CD4-positive, alpha-beta T cell treated with Interleukin-21 for 1 hour (primary cell): ENCODE measurements around the gene ZNF22.
A peak's percentile ranks its signal among the peaks of the same experiment; 100 is the strongest.

Experiments
- DNase-seq: peaks from one replicate; pipeline ENCODE4 v3.0.0-alpha.2; 2020

The ZNF22 gene

DNA sequence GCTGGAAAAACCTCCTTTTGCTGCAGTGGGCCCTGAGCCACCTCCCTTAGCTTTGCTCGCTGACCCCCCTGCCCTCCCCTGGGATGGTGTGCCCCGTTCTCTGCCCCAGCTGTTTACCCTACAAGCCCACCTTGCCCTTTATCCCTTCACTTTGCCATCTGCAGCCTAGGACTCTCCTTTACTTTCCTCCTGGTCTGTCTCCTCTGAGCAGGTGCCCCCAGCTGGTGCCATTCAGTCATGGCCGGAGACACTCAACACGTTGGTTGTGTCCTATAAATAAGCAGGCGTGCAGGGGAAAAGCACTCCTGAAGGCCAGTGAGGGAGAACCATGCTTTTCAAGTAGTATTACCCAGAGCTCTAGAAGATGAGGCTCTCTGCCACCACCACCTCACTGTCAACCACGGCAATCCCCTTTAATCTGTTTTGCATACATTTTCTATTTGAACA is 35.0 kb upstream of the ZNF22 start:
- no peak for DNase-seq

DNA sequence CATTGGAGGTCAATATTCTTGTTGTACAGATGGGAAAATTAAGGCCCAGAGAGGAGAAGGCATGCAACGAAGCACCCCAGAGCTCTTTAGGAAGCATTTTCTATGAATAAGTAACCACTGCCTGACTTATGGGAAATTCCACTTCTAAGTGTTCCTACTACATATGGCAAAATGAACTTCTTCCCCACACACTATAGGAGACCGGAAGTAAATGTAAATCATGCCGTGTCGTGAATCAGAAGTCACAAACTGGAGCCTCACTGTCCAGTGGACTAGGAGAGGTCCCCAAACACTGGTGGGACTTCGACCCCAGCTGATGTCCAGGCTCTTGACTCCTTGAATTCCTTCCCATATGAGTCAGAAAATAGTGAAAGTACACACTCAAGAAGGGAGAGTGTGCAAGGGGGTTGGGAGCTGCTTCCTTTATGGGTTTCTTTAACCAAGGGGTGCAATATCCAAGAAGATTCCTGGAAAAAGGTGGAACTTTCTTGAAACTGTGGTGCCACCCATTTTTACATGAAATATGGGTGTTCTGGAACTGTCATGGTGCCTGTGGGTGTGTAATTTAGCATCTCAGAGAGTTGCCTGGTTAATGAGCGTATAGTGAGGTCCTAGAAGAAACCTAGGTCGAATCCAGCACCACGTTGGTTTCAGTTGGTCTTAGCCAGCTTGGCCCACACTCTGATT is 34.5 kb upstream of the ZNF22 start:
- DNase-seq: no peak

DNA sequence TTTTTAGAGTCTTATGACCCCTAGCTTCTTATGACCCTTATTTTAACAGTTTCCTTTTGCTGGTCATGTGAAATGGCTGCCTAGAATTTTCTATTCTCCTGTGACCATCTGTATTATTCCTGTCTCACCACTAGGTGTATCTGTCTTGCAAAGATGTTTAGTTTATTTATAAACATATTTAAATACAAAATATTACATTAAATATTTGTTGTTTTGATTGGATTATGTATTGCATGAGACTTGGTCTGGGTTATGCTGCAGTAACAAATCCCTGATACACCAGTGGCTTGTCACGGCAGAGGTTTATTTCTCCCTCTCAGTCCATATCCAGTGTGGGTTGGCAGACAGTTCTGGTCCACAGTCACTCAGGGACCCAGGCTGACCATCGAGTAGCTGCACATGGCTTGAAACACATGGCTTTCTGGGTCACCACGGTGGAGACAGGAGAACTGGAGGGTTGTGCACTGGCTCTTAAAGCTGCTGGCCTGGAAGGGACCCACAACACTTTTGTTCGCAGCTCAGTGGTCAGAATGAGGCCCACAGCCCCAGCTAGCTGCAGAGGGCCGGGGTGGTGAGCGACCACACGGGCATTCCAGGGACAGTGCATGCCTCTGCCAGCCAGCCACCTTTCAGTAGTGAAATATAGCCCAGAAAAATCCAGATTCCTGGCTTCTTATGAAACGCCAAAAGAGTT is 33.8 kb upstream of the ZNF22 start:
- no peak for DNase-seq

DNA sequence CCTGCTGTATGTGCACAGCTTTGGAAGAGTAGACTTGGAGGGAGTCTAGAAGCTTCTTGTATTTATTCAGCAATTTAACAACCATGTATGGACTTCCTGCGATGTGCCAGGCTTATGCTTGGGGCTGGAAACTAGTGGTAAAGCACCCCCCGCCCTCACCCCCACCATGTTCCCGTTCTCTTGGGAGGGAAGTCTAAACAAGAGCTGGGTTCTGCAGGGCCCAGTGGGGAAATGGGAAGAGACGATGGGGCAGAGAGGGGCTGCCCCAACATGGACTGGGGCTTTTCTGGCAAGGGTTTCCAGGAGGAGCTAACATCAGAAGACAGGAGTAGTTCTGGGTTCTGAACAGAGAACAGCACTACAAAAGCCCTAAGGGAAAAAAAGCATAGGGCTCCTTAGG is 33.1 kb upstream of the ZNF22 start:
- no peak for DNase-seq

DNA sequence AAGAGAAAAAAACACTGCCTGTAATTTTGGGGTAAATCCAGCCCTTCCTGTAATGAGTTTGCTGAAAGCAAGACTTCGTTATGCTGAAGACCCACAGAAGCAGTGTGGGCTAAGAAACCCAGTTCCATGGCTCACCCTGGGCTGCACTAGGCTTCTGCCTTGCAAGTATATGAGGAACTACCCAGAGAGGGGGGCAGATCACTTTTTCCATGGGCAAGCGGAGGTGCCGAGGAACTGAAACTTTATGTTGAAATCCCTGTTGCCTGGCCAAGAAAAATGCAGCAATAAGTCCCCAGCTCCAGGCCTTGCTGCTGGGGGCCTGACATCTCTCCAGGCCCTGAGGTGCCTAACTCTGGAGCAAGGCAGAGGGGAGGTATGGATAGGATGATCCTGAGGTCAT is 32.6 kb upstream of the ZNF22 start:
- peak; percentile 21 for DNase-seq

DNA sequence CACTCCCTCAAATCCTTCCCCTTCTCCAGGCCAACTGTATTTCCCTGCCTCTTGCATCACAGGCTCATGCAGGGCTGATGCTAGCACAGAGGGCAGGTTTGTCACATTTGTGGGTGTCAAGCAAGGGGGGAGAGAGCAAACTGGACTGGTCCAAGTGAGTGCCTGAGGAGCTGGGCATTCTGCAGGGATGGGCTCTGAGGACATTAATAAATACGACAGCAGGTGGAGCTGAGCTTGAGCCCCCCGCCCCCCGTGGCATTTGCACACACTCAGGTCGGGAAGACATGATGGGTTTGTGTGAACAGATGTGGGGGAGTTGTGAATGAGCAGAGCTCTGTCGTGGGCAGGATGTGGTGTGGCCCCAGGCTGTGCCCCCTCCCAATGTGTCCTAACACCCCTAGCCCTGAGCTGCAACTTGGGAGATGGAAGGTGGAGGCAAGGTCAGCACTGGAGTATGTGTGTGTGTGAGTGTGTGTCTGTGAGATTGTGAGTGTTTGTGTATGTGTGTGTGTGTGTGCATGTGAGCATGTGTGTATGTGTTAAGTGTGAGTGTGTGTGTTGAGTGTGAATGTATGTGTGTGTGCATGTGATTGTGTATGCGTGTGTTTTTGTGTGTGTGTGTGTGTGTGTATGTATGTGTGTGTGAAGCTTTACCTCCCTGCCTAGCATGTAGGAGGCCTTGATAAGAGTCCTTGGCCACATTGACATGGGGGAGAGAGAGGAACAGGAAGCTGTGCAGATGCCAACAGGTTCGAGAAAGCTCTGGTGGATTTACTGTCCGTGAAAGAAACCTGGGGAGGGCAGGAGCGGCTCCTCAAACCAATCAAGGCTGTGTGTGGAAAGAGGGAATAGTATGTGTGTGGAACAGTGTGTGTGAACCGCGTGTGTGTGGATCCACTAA is 32.0 kb upstream of the ZNF22 start:
- peak; percentile 51 for DNase-seq

DNA sequence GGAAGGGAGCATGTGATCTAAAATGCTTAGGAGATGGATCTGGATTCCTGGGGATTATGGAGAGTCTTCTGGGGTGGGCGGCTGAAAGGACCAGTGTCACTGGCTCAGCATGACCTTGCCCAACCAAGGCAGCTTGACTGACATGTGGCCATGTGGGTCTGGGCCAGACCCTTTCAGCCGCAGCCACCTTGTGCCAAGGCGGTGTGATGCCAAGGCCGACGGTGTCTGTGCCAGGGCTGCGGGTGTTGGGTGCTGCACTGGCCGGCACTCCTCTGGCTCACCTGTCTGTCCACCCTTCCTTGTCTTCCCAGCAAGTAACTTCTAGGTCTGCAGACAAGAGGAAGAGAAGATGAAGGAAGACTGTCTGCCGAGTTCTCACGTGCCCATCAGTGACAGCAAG is 30.9 kb upstream of the ZNF22 start:
- DNase-seq: no peak

DNA sequence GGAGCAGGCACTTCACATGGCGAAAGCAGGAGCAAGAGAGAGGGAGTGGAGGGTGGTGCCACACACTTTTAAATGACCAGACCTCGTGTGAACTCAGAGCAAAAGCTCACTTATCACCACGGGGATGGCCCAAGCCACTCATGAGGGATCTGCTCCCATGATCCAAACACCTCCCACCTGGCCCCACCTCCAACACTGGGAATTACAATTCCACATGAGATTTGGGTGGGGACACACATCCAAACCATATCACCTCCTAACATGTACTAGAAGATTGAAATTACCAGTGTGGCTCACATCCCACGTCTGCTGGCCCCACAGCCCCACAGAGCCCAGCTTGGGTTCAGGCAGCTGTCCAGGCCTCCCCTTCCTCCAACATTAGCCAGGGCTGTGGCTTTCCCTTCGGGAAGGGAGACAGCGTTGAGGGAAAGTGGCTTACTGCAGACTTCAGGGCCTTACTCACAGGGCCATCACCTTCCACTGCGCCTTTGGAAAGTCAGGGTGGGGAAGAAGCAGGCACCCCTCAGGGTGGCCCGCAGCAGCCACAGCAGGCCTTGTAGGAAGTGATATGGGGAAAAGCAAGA is 29.8 kb upstream of the ZNF22 start:
- DNase-seq: no peak

DNA sequence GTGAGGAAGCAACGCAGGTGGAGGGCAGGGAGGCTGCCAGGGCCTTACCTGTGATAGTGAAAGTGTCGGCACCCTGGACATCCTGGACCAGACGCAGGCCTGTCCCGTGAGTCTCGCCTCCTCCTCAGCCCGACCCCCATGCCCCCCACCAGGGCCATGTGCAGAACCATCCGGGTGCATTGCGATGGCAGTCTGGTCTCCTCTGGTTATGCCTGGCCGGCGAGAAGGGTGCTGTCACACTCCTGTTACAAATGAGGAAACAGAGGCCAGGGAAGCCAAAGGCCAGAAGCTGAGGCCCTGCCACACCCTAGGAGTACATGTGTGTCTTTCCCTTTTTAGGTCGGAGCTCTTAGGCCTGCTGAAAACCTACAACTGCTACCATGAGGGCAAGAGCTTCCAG is 29.3 kb upstream of the ZNF22 start:
- no peak for DNase-seq

DNA sequence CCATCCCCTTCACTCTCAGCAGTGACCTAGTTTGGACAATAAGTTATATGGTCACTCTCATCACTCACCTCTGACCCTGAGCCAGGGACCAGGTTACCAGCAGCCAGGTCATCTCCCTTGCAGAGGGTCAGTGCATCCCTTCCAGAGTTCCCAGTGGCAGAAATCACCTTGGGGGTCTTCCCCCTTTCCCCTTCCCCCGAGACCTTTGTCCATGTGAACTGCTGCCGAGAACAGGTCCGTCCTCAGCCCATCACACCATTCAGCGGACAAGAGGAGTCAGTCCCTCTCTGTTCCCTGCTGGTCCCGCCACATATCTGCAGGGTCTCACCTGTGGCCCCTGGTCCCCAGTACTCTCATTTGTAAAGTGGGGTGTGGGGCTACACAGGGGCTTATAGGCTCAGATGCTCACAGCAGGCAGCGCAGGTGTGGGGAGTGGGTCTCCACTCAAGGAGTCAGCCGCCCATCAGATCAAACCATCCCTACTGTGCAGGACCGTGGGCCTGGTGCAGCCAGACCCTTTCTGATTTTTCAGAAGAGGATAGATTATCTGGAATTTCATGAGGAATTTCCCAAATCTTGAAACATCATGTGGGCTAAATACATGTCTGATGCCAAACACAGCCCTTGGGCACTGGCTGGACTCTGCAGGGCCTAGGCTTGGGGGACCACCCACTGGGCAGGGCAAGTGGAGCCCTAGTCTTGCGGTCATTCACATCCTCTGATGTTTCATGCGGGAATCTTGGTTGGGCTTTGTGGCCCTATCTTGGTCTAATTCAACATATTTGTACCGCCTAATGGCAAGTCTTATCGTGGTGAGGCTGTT is 28.6 kb upstream of the ZNF22 start:
- DNase-seq: no peak

DNA sequence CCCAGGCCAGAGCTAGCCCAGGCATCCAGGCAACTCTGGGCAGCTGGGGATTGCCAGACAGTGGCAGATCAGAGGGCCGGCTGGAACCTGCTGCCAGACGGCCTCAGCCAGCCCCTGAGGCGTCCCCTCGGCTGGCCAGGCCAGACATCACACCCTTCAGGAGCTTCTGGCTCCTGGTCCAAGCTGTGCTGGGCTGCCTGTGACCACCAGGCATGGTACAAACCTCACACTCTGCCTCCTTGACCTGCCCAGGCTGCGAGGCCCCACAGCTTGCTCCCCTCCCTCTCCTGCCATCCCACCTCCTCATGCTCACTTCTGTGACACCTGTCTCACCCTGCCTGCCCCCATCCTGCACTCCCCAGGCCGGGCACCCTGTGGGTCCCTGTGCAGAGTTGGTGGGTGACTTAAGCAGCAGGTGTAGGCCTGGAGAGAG is 27.8 kb upstream of the ZNF22 start:
- DNase-seq: no peak

DNA sequence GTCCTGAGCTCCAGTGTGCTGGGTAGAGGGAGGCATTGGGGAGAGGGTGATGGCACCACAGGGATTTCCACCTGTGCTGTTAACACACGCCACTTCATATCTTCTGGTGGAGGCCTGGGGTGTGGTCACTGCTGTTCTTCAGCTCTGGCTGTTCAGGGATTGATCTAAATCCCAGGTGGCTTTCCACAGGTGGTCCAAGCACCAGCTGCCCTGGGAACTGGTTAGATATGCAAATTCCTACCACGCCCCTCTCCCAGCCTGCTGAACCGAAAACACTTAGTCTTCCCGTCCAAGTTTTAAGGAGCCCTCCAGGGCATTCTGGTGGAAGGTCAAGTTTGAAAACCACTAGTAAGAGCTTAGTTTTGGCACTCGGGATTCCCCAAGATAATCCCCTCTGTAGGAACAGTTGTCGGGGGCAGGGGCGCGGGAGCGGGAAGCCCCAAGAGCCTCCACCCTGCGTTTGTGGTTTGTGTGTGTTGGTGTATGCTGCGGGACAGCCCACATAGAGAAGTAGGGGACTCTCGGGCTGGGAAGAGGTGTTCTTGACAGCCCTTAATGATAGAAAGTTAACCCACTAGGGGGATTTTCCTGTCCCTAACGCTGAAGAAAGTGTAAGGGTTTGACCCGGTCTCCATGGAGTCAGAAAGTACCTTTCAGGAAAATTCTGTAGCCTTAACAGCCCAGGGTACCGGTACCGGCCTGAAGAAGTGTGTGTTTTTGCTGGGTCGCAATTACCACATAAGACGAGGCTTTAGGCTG is 27.2 kb upstream of the ZNF22 start:
- no peak for DNase-seq

DNA sequence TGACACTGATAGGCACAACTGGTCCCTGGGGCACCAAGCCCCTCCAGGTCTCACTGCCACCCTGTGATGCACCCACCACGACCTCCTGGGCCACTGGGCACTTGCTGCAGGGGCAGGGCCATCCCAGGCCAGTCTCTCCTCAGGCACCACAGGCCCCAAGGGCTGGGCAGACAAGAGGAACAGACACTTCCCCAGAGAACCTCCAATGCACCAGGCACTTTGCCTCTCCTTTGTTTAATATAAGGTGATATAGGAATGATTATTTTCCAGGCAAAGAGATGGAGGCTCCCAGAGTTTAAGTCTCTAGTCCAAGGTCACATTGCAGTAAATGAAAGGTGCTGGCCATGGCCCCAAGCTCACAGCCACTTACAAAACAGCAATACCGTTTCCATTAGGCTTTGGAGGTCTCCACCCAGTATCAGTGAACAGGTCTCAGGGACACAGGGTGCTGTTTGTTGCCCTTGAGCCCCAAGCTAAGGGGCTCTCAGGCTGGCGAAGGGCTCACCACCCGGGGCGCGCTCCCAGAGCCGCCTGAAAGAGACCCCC is 26.6 kb upstream of the ZNF22 start:
- DNase-seq: no peak

DNA sequence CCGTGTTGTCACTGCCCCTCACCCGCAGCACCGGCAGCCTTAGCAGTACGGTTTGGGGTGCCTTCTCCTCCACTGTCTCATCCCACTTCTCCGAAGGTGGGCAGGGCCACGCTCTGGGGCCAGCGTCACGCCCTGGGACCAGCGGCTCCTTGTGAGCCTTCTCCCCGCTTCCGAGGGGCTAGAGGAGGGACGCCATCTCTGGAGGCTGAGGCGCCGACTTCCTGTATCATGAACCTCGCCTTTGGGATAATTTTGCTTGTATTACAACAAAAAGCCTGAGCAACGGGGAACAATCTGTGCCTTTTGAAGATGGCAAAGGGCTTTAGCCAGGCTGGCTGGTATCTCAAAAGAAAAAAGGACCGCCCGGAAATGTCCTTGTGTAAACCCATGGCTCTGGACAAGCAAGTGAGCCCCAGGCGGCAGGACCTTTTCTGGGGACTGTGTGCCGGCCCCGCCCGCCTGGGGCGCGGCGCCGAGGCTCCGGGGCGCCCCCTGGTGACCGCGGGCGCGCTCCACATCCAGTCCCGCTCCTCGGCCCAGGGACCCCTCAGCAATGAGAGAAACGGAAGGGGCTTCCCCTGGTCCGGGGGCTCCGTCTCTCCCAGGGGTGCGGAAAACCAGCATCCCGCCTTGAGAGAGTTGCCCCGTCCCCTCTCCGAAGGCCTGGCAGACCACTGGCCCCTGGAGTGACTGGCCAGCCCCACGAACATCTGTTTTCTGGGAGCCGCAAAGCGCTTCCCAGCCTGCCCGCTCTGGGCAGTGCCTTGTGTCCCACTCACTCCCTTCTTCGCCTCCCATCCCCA is 25.9 kb upstream of the ZNF22 start:
- peak; percentile 70 for DNase-seq

DNA sequence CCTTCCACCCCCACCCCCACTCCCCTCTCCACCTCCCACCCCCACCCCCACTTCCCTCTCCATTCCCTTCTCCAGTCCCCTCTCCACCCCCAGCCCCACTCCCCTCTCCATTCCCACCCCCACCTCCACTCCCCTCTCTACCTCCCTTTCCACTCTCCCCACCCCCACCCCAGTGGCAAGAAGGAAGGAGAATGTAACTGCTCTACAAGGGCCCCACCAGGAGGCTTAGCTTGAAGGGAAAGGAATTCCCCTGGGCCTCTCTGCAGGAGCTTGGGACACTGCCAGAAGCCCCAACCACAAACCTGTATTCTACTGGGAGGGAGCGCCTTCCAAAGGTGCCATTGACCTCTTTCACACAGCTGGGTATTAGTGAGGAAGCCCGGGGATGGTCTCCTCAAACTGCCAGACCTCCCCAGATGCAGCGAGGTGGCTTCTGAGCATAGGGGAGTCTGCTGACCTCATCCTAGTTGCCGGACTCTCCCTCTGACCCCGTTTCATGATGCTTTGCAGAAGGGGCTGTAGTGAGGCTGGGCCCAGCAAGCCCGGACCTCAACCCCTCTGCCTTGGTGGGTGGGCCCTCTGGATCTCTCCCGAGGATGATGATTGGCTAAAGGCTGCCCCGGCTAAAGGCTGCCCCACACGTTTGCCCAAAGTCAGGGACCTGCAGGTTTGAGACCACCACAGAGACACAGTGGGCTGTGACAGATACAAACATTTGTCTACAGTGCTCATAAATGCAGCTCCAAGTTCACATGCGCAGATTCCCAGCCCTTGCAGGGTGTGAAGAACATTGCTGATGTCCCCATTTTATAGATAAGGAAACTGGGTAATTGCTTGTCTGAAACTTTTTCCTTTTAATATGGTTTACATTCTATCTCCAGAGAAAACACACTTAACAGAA is 25.0 kb upstream of the ZNF22 start:
- DNase-seq: no peak

DNA sequence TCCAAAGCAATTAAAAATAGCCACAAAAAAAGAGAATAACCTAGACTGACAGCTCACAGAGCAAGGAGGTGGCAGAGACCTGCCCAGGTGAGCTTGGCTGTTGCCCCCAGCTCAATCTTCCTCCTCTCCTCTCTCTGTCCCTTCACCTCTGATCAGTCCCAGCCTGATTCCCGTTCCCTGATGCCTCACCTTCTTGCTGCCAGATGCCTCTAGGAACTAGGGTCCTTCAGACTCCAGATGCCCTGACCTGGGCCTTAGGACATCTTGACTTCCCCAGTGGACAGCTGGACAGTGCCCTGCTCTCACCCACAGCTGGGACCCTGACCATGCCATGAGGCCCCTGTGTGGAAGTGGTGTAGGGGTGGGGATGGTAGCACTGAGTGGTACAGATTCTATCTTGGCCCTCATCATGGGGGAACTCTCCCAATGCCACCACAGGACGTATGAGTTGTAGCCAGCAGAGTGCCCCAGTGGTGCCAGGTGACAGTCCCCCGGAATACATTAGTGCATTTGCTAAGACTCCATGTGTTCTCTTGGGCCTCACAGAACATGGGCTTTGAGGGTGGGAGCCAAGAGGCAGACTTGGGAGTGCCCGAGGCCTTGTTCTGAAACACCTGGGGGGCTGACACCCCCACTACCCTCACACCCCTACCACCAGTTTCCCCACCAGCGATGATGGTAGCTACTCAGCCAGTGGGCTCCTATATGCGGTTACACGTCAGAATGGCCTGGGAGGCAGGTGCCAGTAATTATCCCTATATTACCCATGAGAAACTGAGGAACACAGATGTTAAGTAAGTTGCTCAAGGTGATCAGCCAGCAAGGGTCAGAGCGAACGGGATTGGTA is 24.1 kb upstream of the ZNF22 start:
- DNase-seq: no peak

DNA sequence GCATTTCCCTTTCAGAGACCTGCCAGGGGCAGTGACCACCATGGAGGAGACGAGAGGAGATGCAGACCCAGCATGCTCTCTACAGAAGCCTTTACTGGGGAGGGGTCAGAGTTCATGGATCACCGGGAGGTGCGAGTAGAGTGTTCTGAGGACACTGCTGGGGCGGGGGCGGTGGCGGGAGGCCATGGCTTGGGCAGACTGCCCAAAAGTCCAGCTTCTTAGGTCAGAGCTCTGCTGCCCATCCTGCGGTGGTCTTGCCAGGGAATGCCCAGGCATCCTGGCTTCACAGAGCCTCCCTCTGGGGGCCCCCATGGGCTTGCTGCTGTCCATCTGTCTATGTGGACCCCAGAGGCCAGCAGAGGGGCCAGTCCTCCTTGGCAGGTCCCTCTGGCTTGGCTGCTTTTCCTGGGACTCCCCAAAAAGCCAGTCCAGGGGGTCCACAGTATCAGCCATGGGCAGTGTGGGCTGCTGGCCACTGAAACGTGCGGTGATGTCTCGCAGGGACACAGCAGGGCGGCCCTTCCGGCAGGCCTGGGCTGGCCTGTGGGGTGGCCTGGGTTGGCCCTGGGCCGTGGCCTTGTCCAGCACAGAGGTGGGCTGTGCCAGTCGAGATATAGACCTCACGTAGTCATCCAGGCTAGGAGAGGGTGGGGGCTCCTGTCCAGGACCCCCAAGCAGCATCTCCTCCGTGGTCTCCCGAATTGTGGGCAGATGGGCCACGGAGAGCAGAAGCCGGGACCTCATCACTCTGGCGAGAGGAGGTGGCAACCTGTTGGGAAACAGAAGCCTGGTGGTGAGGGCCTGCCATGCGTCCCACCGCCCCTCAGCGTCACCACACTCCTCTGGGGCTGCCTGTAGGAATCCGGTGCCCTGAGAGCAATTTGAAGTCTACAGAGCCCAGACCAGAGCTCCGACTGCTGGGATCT is 23.2 kb upstream of the ZNF22 start:
- DNase-seq: no peak
